Measurements from ENCODE around the gene HS3ST3B1. TPM values are rescaled to one million over a fixed set of nuclear protein-coding genes. Genes with fewer than 3 reads are reported as not detected.

Gene HS3ST3B1
- total RNA-seq, 1 donor = 9.1 TPM

DNA sequence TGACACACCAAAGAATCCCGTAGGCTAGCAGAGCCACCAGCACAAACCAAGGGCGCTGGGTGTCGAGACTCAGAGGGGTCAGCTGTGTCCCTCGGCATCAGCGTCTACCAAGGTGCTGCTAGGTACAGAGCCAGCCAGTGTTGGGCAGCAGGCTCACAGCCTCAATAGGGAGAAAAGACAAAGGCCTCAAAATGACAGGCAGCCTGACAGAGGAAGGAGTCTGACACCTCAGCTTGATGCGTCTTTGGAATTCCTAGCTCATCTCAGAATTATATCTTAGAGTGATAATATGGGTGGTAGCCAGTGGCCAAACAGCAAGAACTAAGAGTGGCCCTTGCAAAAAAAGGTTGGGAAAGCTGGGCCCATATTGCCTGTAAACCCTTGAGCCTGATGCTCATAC, 45.9 kb downstream of the HS3ST3B1 start:
- DNase-seq (ENCODE audit: low read depth) = no peak
- no peak overlapping the region for H3K4me3 ChIP-seq (ENCODE audit: low read depth, low read length)
- TF ChIP-seq, protein P1, sequence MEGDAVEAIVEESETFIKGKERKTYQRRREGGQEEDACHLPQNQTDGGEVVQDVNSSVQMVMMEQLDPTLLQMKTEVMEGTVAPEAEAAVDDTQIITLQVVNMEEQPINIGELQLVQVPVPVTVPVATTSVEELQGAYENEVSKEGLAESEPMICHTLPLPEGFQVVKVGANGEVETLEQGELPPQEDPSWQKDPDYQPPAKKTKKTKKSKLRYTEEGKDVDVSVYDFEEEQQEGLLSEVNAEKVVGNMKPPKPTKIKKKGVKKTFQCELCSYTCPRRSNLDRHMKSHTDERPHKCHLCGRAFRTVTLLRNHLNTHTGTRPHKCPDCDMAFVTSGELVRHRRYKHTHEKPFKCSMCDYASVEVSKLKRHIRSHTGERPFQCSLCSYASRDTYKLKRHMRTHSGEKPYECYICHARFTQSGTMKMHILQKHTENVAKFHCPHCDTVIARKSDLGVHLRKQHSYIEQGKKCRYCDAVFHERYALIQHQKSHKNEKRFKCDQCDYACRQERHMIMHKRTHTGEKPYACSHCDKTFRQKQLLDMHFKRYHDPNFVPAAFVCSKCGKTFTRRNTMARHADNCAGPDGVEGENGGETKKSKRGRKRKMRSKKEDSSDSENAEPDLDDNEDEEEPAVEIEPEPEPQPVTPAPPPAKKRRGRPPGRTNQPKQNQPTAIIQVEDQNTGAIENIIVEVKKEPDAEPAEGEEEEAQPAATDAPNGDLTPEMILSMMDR (IDR thresholded peaks at IDR 0.05; ENCODE audit: insufficient read depth, low read length) = no peak

DNA sequence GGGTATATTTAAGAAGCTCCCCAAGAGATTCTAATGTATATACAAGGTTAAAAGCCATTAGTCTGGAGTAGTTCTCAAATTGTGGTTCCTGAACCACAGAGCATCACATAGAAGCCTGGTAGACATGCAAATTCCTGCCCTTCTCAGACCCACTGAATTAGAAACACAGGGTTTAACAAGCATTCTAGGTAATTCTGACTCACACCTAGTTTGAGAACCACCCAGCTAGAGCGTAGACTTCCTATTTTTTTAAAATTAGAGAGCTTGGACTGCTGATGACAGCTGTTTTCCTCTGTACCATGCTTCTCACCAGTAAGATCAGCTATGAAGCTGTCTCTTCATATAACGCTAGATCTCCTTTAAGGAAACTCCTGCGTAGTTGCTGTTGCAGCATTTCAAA, 50.6 kb downstream of the HS3ST3B1 start:
- TF ChIP-seq, protein P1 (IDR thresholded peaks at IDR 0.05; ENCODE audit: insufficient read depth, low read length) = no peak
- no peak for DNase-seq (ENCODE audit: low read depth)
- H3K4me3 ChIP-seq (ENCODE audit: low read depth, low read length) = no peak overlapping the region

DNA sequence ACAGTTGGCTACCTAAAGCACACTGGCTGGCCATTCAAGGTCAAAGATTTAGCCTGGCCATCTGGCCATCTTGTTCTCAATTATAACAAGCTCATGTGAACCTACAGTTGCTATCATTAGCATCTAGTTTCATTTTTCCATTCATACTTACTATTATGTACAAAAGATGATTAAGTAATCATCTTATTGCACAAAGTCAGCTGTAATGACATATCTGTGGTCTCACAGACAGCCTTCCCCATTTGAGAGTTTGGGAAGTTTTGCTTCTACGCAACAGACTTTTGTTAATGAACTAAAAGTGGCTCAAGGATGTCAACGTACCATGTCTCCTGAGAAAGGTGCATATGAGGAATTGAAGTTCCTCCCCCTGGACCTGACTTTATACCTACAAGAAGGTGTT, 51.3 kb downstream of the HS3ST3B1 start:
- H3K4me3 ChIP-seq (ENCODE audit: low read depth, low read length) = no peak overlapping the region
- no peak for DNase-seq (ENCODE audit: low read depth)
- TF ChIP-seq, protein P1 (IDR thresholded peaks at IDR 0.05; ENCODE audit: insufficient read depth, low read length) = no peak

DNA sequence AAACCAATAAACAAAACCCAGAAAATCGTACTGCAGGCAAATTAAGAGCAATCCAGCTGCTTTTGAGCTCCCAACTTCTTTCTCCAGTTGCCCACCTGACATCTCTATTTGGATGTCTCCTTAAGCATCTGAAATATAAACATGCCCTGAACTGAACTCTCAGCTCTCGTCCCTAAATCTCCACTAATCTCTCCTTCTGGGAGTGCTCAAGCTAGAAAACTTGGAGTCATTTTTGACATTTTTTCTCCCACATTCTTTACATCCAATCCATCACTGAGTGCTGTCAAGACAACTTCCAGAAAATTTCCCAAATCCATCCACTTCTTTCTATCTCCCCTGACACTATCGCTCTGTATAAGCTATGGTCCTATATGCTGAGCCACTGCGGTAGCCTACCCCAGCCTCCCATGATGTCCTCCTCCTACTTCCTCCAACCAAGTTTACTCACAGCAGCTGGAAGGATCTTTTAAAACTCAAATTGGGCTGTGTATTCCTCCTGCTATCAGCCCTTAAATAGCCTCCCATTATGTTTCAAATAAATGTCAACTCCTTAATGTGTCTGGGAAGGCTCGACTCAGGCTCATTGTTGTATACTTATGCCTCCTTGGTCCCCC, 53.1 kb downstream of the HS3ST3B1 start:
- no peak for DNase-seq (ENCODE audit: low read depth)
- no peak overlapping the region for H3K4me3 ChIP-seq (ENCODE audit: low read depth, low read length)
- TF ChIP-seq, protein P1 (IDR thresholded peaks at IDR 0.05; ENCODE audit: insufficient read depth, low read length) = no peak

DNA sequence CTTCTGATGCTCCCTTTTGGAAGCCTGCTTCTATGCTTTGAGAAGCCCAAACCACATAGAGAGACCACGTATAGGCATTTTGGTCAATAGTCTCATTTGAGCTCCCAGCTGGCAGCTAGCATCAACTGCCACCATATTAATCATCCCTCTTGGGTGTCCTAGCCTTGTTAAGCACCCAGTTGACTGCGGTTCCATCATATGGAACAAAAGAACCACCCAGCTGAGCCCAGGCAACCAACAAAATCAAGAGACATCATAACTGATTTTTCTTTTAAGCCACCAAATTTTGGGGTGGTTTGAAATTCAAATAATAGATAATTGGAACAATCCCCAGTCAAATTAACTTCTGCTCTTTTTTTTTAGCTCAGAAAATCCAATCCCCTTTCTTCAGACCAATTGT, 53.9 kb downstream of the HS3ST3B1 start:
- no peak for DNase-seq (ENCODE audit: low read depth)
- H3K4me3 ChIP-seq (ENCODE audit: low read depth, low read length) = no peak overlapping the region
- TF ChIP-seq, protein P1 (IDR thresholded peaks at IDR 0.05; ENCODE audit: insufficient read depth, low read length) = no peak

DNA sequence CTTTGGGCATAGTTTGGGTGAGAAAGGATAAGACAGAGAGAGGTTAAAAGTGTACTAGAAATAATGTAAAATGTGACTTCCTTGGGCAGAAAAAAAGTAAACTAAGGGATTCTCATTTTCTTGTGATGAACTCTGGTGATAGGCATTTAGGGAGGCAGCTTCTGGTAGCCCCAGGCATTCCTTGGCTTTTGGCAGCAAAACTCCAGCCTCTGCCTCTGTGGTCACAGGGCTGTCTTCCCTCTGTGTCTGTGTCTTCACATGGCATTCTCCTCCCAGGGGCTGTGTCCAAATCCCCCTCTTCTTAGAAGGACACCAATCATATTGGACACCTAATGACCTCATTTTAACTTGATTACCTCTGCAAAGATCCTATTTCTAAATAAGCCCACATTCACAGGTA, 54.7 kb downstream of the HS3ST3B1 start:
- TF ChIP-seq, protein P1 (IDR thresholded peaks at IDR 0.05; ENCODE audit: insufficient read depth, low read length) = no peak
- no peak overlapping the region for H3K4me3 ChIP-seq (ENCODE audit: low read depth, low read length)
- no peak for DNase-seq (ENCODE audit: low read depth)
